Esophagus squamous epithelium (tissue), 4 donors: Measurements from ENCODE around the gene RBFA.

ENCODE experiments used
- POLR2A ChIP-seq, 4 donors: fragments of 450-650 bp; IDR thresholded peaks; one replicate each; pipeline ENCODE4 v1.6.1; 2017; ENCODE audit warnings: antibody characterized with exemption in 4 of 4, mild to moderate bottlenecking in 4 of 4, moderate library complexity in 3 of 4
- TF ChIP-seq, protein P1 (sequence below), 6 experiments: fragments of 450-650 bp in 4 of 6; fragments of 200-600 bp in 2 of 6; sonication (generic) in 2 of 6; IDR thresholded peaks; one replicate each; pipeline ENCODE4 v1.5.1; 2016 to 2019; ENCODE audit warnings: antibody characterized with exemption in 6 of 6, mild to moderate bottlenecking in 4 of 6, moderate library complexity in 4 of 6

GRCh38 chr18:80077873-80078272 lies 43.6 kb downstream of the RBFA start:
- TF ChIP-seq, protein P1, sequence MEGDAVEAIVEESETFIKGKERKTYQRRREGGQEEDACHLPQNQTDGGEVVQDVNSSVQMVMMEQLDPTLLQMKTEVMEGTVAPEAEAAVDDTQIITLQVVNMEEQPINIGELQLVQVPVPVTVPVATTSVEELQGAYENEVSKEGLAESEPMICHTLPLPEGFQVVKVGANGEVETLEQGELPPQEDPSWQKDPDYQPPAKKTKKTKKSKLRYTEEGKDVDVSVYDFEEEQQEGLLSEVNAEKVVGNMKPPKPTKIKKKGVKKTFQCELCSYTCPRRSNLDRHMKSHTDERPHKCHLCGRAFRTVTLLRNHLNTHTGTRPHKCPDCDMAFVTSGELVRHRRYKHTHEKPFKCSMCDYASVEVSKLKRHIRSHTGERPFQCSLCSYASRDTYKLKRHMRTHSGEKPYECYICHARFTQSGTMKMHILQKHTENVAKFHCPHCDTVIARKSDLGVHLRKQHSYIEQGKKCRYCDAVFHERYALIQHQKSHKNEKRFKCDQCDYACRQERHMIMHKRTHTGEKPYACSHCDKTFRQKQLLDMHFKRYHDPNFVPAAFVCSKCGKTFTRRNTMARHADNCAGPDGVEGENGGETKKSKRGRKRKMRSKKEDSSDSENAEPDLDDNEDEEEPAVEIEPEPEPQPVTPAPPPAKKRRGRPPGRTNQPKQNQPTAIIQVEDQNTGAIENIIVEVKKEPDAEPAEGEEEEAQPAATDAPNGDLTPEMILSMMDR (IDR thresholded peaks at IDR 0.05), result no peak
- TF ChIP-seq POLR2A (IDR thresholded peaks at IDR 0.05), result no peak
